Activated CD4-positive, alpha-beta T cell treated with anti-CD3 and anti-CD28 coated beads, Interleukin-2, amount 50 U/mL, for 1 hour (primary cell): ENCODE results near the gene KLF6.

Experiments used
- DNase-seq: peaks from one replicate; pipeline ENCODE4 v3.0.0-alpha.2; 2020

The KLF6 gene

GRCh38 chr10:3784510-3785250, at the start of gene KLF6:
TSS of gene KLF6 (minus strand) at chr10:3785209. CDS start at chr10:3785014, 195 bp downstream.
- no peak for DNase-seq

- DNase-seq, result no peak
Observed at GRCh38 chr10:3834404-3834803, 49.4 kb upstream of the KLF6 start.

GRCh38 chr10:3833046-3833445, 48.0 kb upstream of the KLF6 start:
- no peak for DNase-seq

GRCh38 chr10:3832022-3832786, 47.2 kb upstream of the KLF6 start:
- no peak for DNase-seq

- no peak for DNase-seq
Observed at GRCh38 chr10:3831608-3832007, 46.6 kb upstream of the KLF6 start.

GRCh38 chr10:3830946-3831345, 45.9 kb upstream of the KLF6 start:
- no peak for DNase-seq

- no peak for DNase-seq
Observed at GRCh38 chr10:3829156-3830050, 44.4 kb upstream of the KLF6 start.

GRCh38 chr10:3828404-3829155, 43.6 kb upstream of the KLF6 start:
- DNase-seq, result peak; percentile 14

- DNase-seq, result no peak
Observed at GRCh38 chr10:3827768-3828403, 42.9 kb upstream of the KLF6 start.

GRCh38 chr10:3827266-3827665, 42.3 kb upstream of the KLF6 start:
- DNase-seq, result no peak

GRCh38 chr10:3825862-3826351, 40.9 kb upstream of the KLF6 start:
- DNase-seq, result no peak

- no peak for DNase-seq
Observed at GRCh38 chr10:3825244-3825643, 40.2 kb upstream of the KLF6 start.

GRCh38 chr10:3822541-3823330, 37.7 kb upstream of the KLF6 start:
- no peak for DNase-seq

GRCh38 chr10:3820255-3820654, 35.2 kb upstream of the KLF6 start:
- no peak for DNase-seq

- no peak for DNase-seq
Observed at GRCh38 chr10:3816995-3817394, 32.0 kb upstream of the KLF6 start.

- DNase-seq, result no peak
Observed at GRCh38 chr10:3814838-3815220, 29.8 kb upstream of the KLF6 start.

- DNase-seq, result no peak
Observed at GRCh38 chr10:3813986-3814837, 29.2 kb upstream of the KLF6 start.

GRCh38 chr10:3813267-3813666, 28.3 kb upstream of the KLF6 start:
- no peak for DNase-seq

GRCh38 chr10:3812141-3812540, 27.1 kb upstream of the KLF6 start:
- DNase-seq, result no peak

- peak; percentile 29 for DNase-seq
Observed at GRCh38 chr10:3811291-3811870, 26.4 kb upstream of the KLF6 start.
